Gastroesophageal sphincter (tissue), 4 donors: ENCODE results near the gene UROS. TPM values are rescaled to one million over a fixed set of nuclear protein-coding genes. Genes with fewer than 3 reads are reported as not detected.
A peak's percentile ranks its signal among the peaks of the same experiment; 100 is the strongest.

Experiments
- ATAC-seq: fragments of 150-250 bp; one replicate; pipeline ENCODE4 v1.9.1; 2016; ENCODE audit warnings: mild to moderate bottlenecking, moderate library complexity
- H3K27ac ChIP-seq, 4 donors: fragments of 200-600 bp; sonication (generic) in 3 of 4; 1 replicate in 3 of 4; 2 replicates in 1 of 4; pipeline ENCODE4 v1.5.1; 2016 to 2019
- H3K27me3 ChIP-seq: fragments of 200-600 bp; sonication (generic); one replicate; pipeline ENCODE4 v1.5.1; 2019
- H3K36me3 ChIP-seq, 2 donors: fragments of 200-600 bp; sonication (generic); one replicate each; pipeline ENCODE4 v1.5.1; 2019; ENCODE audit warnings: control low read depth in 1 of 2
- H3K4me1 ChIP-seq, 3 donors: fragments of 200-600 bp; sonication (generic); 1 replicate in 2 of 3; 2 replicates in 1 of 3; pipeline ENCODE4 v1.5.1; 2016 to 2019; ENCODE audit warnings: control low read depth in 2 of 3
- H3K4me3 ChIP-seq, 2 donors: fragments of 200-600 bp; sonication (generic); one replicate each; pipeline ENCODE4 v1.5.1; 2019; ENCODE audit warnings: mild to moderate bottlenecking in 1 of 2, moderate library complexity in 1 of 2
- H3K9me3 ChIP-seq, 3 donors: fragments of 200-600 bp; sonication (generic); one replicate each; pipeline ENCODE4 v1.5.1; 2017 to 2019; ENCODE audit warnings: control low read depth in 2 of 3
- EP300 ChIP-seq: sonication (generic); formaldehyde crosslinking; IDR thresholded peaks from one replicate; pipeline ENCODE4 v1.6.1; 2017; ENCODE audit warnings: antibody characterized with exemption, mild to moderate bottlenecking
- POLR2A ChIP-seq, 2 donors: fragments of 450-650 bp; IDR thresholded peaks; one replicate each; pipeline ENCODE4 v1.6.1; 2017; ENCODE audit warnings: antibody characterized with exemption in 2 of 2, mild to moderate bottlenecking in 2 of 2, moderate library complexity in 1 of 2
- POLR2AphosphoS5 ChIP-seq: sonication (generic); formaldehyde crosslinking; IDR thresholded peaks from one replicate; pipeline ENCODE4 v1.6.1; 2017; ENCODE audit warnings: antibody characterized with exemption
- WGBS, 2 donors: methylation state at CpG; one replicate each; pipeline ENCODE4 v1.1.5; 2018; ENCODE audit warnings: low coverage in 1 of 2; 5-methylcytosine and 5-hydroxymethylcytosine counted together
- total RNA-seq, 4 donors: library from RNA; depleted of rRNA; stranded (reverse); fragments of >200 nt; gene quantifications; one replicate each; pipeline ENCODE4 v1.1.0, GENCODE V29; 2016
- TF ChIP-seq, protein P1 (sequence below), 4 experiments: fragments of 200-600 bp in 2 of 4; fragments of 450-650 bp in 2 of 4; sonication (generic) in 1 of 4; IDR thresholded peaks; one replicate each; pipeline ENCODE4 v1.5.1; 2017 to 2019; ENCODE audit warnings: antibody characterized with exemption in 4 of 4, mild to moderate bottlenecking in 2 of 4, moderate library complexity in 2 of 4

The UROS gene
- total RNA-seq, 4 donors from 2014 or later, result 25.3 to 64.0 (median 39.1) TPM

DNA sequence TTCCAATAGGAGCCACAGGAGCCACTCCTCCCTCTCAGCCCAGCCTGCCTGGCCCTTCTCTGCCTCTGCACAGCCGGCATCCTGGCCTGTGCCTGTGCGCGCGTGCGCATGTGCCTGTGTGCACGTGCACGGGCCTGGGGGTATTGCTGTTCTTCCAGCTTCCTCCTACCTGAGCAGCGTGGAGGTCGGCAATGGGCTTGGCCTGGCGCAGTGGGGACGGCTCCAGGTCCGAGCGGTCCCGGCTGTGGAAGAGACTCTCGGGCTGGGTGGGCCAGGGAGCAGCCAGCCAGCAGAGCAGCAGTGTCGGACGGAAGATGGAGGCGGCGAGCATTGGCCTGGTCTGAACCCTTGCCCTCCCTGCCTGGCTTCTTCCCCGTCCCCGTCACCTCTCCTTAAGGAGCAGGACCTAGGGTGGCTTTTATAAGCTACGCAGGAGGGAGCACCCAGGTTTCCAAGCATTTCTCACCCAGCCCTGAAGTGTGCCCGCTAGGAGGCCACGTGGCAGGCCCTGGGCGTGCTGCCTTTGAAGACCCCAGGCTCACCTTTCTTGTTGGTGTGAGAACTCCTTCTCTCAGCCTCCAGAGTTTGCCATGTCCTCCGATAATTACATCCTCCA, 47.5 kb downstream of the UROS start, which contains the start of gene MMP21:
TSS of gene MMP21 (minus strand) at position 331 of the 616 bp plus-strand sequence. CDS start at position 331, 0 bp downstream.
- H3K4me1 ChIP-seq, result no peaks in the 10 kb centered on the region
- ATAC-seq, result no peak
- no peak within 1 kb of the TSS for H3K4me3 ChIP-seq
- no peak within 1 kb of the TSS for H3K27ac ChIP-seq
- H3K36me3 ChIP-seq, result no peaks in the 10 kb centered on the region
- H3K9me3 ChIP-seq, result no peaks in the 10 kb centered on the region
- no peak for TF ChIP-seq POLR2AphosphoS5
- no peak for TF ChIP-seq POLR2A (IDR thresholded peaks at IDR 0.05)
- TF ChIP-seq EP300, result no peak
- TF ChIP-seq, protein P1, sequence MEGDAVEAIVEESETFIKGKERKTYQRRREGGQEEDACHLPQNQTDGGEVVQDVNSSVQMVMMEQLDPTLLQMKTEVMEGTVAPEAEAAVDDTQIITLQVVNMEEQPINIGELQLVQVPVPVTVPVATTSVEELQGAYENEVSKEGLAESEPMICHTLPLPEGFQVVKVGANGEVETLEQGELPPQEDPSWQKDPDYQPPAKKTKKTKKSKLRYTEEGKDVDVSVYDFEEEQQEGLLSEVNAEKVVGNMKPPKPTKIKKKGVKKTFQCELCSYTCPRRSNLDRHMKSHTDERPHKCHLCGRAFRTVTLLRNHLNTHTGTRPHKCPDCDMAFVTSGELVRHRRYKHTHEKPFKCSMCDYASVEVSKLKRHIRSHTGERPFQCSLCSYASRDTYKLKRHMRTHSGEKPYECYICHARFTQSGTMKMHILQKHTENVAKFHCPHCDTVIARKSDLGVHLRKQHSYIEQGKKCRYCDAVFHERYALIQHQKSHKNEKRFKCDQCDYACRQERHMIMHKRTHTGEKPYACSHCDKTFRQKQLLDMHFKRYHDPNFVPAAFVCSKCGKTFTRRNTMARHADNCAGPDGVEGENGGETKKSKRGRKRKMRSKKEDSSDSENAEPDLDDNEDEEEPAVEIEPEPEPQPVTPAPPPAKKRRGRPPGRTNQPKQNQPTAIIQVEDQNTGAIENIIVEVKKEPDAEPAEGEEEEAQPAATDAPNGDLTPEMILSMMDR (IDR thresholded peaks at IDR 0.05), result no peak
- H3K27me3 ChIP-seq, result no peaks in the 10 kb centered on the region
- 90 to 100% methylated on average over 2 to 11 of the region's 26 CpGs for WGBS, 2 donors

- H3K36me3 ChIP-seq, result no peaks in the 10 kb centered on the region
- H3K9me3 ChIP-seq, result no peaks in the 10 kb centered on the region
- no peak overlapping the region for H3K27ac ChIP-seq
- TF ChIP-seq POLR2A (IDR thresholded peaks at IDR 0.05), result no peak
- TF ChIP-seq, protein P1 (IDR thresholded peaks at IDR 0.05), result no peak
- TF ChIP-seq EP300, result no peak
- TF ChIP-seq POLR2AphosphoS5, result no peak
- no peak for ATAC-seq
- no peaks in the 10 kb centered on the region for H3K4me1 ChIP-seq
- H3K27me3 ChIP-seq, result no peaks in the 10 kb centered on the region
- WGBS, 2 donors, result 85 to 90% methylated on average over 2 to 22 of the region's 32 CpGs
- H3K4me3 ChIP-seq, result no peak overlapping the region
These were observed 48.4 kb downstream of the UROS start for GRCh38 chr10:125774581-125775191.

DNA sequence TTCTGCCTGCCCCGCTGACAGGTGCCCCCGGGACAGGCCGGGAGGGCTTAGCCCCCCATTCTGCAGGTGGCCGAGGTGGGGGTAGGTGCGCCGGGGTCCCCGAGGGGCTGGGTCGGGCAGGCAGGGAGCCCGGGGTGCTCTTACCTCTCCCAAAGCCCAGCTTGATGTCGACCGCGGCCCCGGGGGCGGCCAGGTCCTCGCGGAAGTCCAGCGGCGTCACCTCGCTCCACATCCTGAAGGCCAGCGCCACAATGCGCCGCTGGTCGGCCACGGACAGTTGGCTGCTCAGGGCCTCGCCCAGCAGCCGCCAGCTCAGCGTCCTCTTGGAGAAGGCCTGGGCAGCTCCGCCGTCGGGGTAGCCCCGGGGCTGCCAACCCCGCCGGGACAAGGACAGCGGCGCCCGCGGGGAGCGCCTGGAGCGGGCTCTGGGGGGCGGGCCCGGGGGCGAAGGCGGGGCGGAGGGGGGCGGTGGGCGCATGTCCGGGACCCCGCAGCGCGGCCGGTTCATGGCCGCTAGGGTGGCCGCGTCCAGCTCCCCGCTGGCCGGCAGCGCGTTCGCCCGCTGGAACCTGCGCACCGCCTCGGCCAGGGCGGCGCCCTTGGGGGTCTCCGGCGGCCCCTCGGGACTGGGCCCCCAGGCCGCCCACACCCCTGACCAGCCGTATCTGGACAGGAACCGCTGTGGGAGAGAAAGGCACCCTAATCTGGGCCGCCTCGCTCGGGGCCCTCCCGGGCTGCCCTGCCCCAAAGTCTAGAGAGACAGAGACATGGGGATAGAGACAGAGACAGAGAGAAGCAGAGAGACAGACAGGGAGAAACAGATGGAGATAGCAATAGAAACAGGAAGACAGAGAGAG, 49.1 kb downstream of the UROS start:
- H3K36me3 ChIP-seq, result no peaks in the 10 kb centered on the region
- no peaks in the 10 kb centered on the region for H3K27me3 ChIP-seq
- TF ChIP-seq POLR2AphosphoS5, result no peak
- TF ChIP-seq, protein P1 (IDR thresholded peaks at IDR 0.05), result no peak
- TF ChIP-seq EP300, result no peak
- no peak for TF ChIP-seq POLR2A (IDR thresholded peaks at IDR 0.05)
- ATAC-seq, result no peak
- no peak overlapping the region for H3K27ac ChIP-seq
- H3K4me1 ChIP-seq, result peaks cover 0 to 6% (median 5%) of the 10 kb centered on the region in 3 donors
- WGBS, 2 donors, result no CpG with 5 or more reads among the region's 75 CpGs
- peak overlapping the region in 1 of 2 donors; percentile 41 for H3K4me3 ChIP-seq
- H3K9me3 ChIP-seq, result no peaks in the 10 kb centered on the region

GRCh38 chr10:125772864-125773180, 50.2 kb downstream of the UROS start:
- TF ChIP-seq EP300 (no peak), POLR2AphosphoS5 (no peak), POLR2A (IDR thresholded peaks at IDR 0.05) (no peak)
- TF ChIP-seq, protein P1 (IDR thresholded peaks at IDR 0.05), result no peak
- H3K27ac ChIP-seq, result no peak overlapping the region
- no peak for ATAC-seq

More at GRCh38 chr10:125772864-125773180, 50.2 kb downstream of the UROS start:
- WGBS, 2 donors, result 80 to 96% methylated on average over 1 to 7 of the region's 11 CpGs
- no peak overlapping the region for H3K4me3 ChIP-seq
- H3K27me3 ChIP-seq, result no peaks in the 10 kb centered on the region
- H3K36me3 ChIP-seq, result no peaks in the 10 kb centered on the region
- H3K4me1 ChIP-seq, result peaks cover 0 to 17% (median 7%) of the 10 kb centered on the region in 3 donors
- H3K9me3 ChIP-seq, result no peaks in the 10 kb centered on the region
